H9 (cell line): Measurements from ENCODE around the gene ETHE1. TPM values are rescaled to one million over a fixed set of nuclear protein-coding genes. Genes with fewer than 3 reads are reported as not detected.

Source experiments
- DNase-seq: peaks from one replicate; pipeline ENCODE4 v3.0.0-alpha.2; 2017
- H2AFZ ChIP-seq: one replicate; pipeline ENCODE4 v1.6.1; 2013; ENCODE audit warnings: mild to moderate bottlenecking, low read length, control low read depth, moderate library complexity
- H2AK5ac ChIP-seq: 2 replicates; pipeline ENCODE4 v1.6.1; 2013; ENCODE audit warnings: low read length, control low read depth, mixed read lengths; ENCODE audit not compliant: insufficient read length
- H2BK120ac ChIP-seq: one replicate; pipeline ENCODE4 v1.6.1; 2013; ENCODE audit warnings: low read depth, mild to moderate bottlenecking, low read length, control low read depth, inconsistent platforms; ENCODE audit not compliant: poor library complexity, severe bottlenecking
- H2BK12ac ChIP-seq: 2 replicates; pipeline ENCODE4 v1.6.1; 2013; ENCODE audit warnings: low read length, control low read depth, mixed read lengths, low read depth; ENCODE audit not compliant: insufficient read length
- H2BK15ac ChIP-seq: 2 replicates; pipeline ENCODE4 v1.6.1; 2013; ENCODE audit warnings: low read depth, low read length, control low read depth
- H2BK20ac ChIP-seq: one replicate; pipeline ENCODE4 v1.6.1; 2013; ENCODE audit warnings: low read depth, mild to moderate bottlenecking, low read length, control low read depth, inconsistent platforms; ENCODE audit not compliant: poor library complexity, severe bottlenecking
- H2BK5ac ChIP-seq: 2 replicates; pipeline ENCODE4 v1.6.1; 2013; ENCODE audit warnings: low read length, control low read depth, mixed read lengths; ENCODE audit not compliant: insufficient read length
- H3K14ac ChIP-seq: 2 replicates; pipeline ENCODE4 v1.6.1; 2013; ENCODE audit warnings: low read length, control low read depth; ENCODE audit not compliant: insufficient read depth
- H3K18ac ChIP-seq: 2 replicates; pipeline ENCODE4 v1.6.1; 2013; ENCODE audit warnings: low read depth, mild to moderate bottlenecking, mixed read lengths, low read length, control low read depth; ENCODE audit not compliant: insufficient read length
- H3K23ac ChIP-seq: 2 replicates; pipeline ENCODE4 v1.6.1; 2013; ENCODE audit warnings: low read length, control low read depth, mixed read lengths, low read depth; ENCODE audit not compliant: insufficient read length
- H3K23me2 ChIP-seq: 2 replicates; pipeline ENCODE4 v1.6.1; 2013; ENCODE audit warnings: low read depth, mild to moderate bottlenecking, mixed read lengths, low read length, control low read depth; ENCODE audit not compliant: insufficient read length, poor library complexity, severe bottlenecking
- H3K27ac ChIP-seq: 2 replicates; pipeline ENCODE4 v1.5.1; 2013; ENCODE audit warnings: low read length, control low read depth, mixed read lengths, low read depth; ENCODE audit not compliant: insufficient read length
- H3K27me3 ChIP-seq: 2 replicates; pipeline ENCODE4 v1.6.1; 2013; ENCODE audit warnings: low read length, control low read depth, inconsistent platforms; ENCODE audit not compliant: insufficient read depth
- H3K4ac ChIP-seq: 2 replicates; pipeline ENCODE4 v1.6.1; 2013; ENCODE audit warnings: low read depth, mild to moderate bottlenecking, control low read depth, inconsistent platforms, low read length, moderate library complexity
- H3K4me1 ChIP-seq: 2 replicates; pipeline ENCODE4 v1.6.1; 2013; ENCODE audit warnings: low read length, control low read depth, inconsistent platforms; ENCODE audit not compliant: insufficient read depth
- H3K4me2 ChIP-seq: 2 replicates; pipeline ENCODE4 v1.6.1; 2013; ENCODE audit warnings: low read length, control low read depth, mixed read lengths; ENCODE audit not compliant: insufficient read length, insufficient read depth
- H3K56ac ChIP-seq: 2 replicates; pipeline ENCODE4 v1.6.1; 2013; ENCODE audit warnings: low read depth, mild to moderate bottlenecking, mixed read lengths, low read length, control low read depth; ENCODE audit not compliant: insufficient read length
- H3K79me1 ChIP-seq: 2 replicates; pipeline ENCODE4 v1.6.1; 2013; ENCODE audit warnings: low read depth, mild to moderate bottlenecking, moderate library complexity, low read length, control low read depth, inconsistent platforms; ENCODE audit not compliant: insufficient read depth, poor library complexity, severe bottlenecking
- H3K79me2 ChIP-seq: 2 replicates; pipeline ENCODE4 v1.6.1; 2013; ENCODE audit warnings: low read length, control low read depth, inconsistent platforms; ENCODE audit not compliant: insufficient read depth
- H3K9ac ChIP-seq: 2 replicates; pipeline ENCODE4 v1.6.1; 2013; ENCODE audit warnings: low read length, control low read depth, mixed read lengths; ENCODE audit not compliant: insufficient read length; ENCODE audit errors: extremely low read depth
- H3K9me3 ChIP-seq: one replicate; pipeline ENCODE4 v1.6.1; 2013; ENCODE audit warnings: low read depth, low read length, inconsistent platforms; ENCODE audit not compliant: control insufficient read depth
- H3T11ph ChIP-seq: one replicate; pipeline ENCODE4 v1.6.1; 2013; ENCODE audit warnings: mild to moderate bottlenecking, low read length, control low read depth, inconsistent platforms
- H4K20me1 ChIP-seq: one replicate; pipeline ENCODE4 v1.6.1; 2013; ENCODE audit not compliant: control insufficient read depth, insufficient read length, insufficient read depth
- H4K5ac ChIP-seq: 2 replicates; pipeline ENCODE4 v1.6.1; 2013; ENCODE audit warnings: low read depth, mild to moderate bottlenecking, mixed read lengths, low read length, control low read depth; ENCODE audit not compliant: insufficient read length
- H4K8ac ChIP-seq: replicated peaks from 2 replicates; pipeline ENCODE4 v1.6.1; 2013; ENCODE audit warnings: low read length, control low read depth, mixed read lengths, low read depth; ENCODE audit not compliant: insufficient read length
- H4K91ac ChIP-seq: 2 replicates; pipeline ENCODE4 v1.6.1; 2013; ENCODE audit warnings: low read depth, mild to moderate bottlenecking, moderate library complexity, mixed read lengths, low read length, control low read depth; ENCODE audit not compliant: insufficient read length
- H3K27ac Mint-ChIP-seq, 3 experiments: 2 replicates in 2 of 3; 3 replicates in 1 of 3; pipeline ENCODE4 v1.8.0; 2020 to 2021; ENCODE audit warnings: mixed read lengths in 3 of 3, mild to moderate bottlenecking in 1 of 3, moderate library complexity in 1 of 3
- H3K27me3 Mint-ChIP-seq: 2 replicates; pipeline ENCODE4 v1.8.0; 2021; ENCODE audit warnings: low read depth, mild to moderate bottlenecking, moderate library complexity, mixed read lengths
- H3K36me3 Mint-ChIP-seq, 3 experiments: 2 replicates in 2 of 3; 3 replicates in 1 of 3; pipeline ENCODE4 v1.8.0; 2020 to 2021; ENCODE audit warnings: low read depth in 3 of 3, mixed read lengths in 3 of 3; ENCODE audit not compliant: insufficient read depth in 1 of 3
- H3K4me1 Mint-ChIP-seq, 2 experiments: 2 replicates each; pipeline ENCODE4 v1.8.0; 2020; ENCODE audit warnings: mixed read lengths in 2 of 2
- H3K4me3 Mint-ChIP-seq, 2 experiments: 2 replicates in 1 of 2; 3 replicates in 1 of 2; pipeline ENCODE4 v1.8.0; 2020 to 2021; ENCODE audit warnings: mild to moderate bottlenecking in 2 of 2, mixed read lengths in 2 of 2, moderate library complexity in 1 of 2
- H3K9me3 Mint-ChIP-seq, 2 experiments: 2 replicates in 1 of 2; 3 replicates in 1 of 2; pipeline ENCODE4 v1.8.0; 2020; ENCODE audit warnings: mild to moderate bottlenecking in 2 of 2, mixed read lengths in 2 of 2, moderate library complexity in 1 of 2
- whole genome bisulfite sequencing: extraction: QIAGEN DNeasy Blood & Tissue Kit; methylation state at CpG from one replicate; pipeline ENCODE4 v1.1.7; 2013; ENCODE audit warnings: missing lambda C conversion rate, low lambda C conversion rate, mixed read lengths; ENCODE audit not compliant: insufficient read length; ENCODE audit errors: extremely low coverage; 5-methylcytosine and 5-hydroxymethylcytosine counted together
- total RNA-seq: library from RNA; stranded (reverse); gene quantifications from 2 replicates; pipeline ENCODE4 v1.2.1, GENCODE V29; 2021
- TF ChIP-seq, protein P1 (sequence below): fragments of 200-600 bp; sonication (generic); conservative IDR thresholded peaks from 3 replicates; pipeline ENCODE4 v1.8.0; 2021; ENCODE audit warnings: antibody characterized with exemption, mild to moderate bottlenecking

The ETHE1 gene
- total RNA-seq, 1 experiment from 2014 or later: 18.8 TPM

DNA sequence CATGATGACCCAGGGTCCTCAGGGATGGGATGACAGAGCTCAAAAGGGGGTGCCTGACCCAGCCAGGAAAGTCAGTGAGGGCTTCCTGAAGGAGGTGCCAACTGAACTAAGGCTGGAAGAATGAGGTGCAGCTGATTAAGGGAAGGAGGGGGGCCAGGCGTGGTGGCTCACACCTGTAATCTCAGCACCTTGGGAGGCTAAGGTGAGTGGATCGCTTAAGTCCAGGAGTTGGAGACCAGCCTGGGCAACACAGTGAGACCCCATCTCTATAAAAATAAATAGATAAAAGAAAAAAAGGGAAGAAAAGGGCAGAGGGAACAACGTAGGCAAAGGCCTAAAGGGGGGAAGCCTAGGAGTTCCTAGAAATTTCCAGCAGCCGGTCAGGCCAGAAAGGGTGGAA, 52.5 kb downstream of the ETHE1 start:
- H3K4me3 Mint-ChIP-seq: peak overlapping the region; percentile 62 to 78; a peak in 3 of 5 replicates
- Histone ChIP-seq H2AFZ (no peak overlapping the region), H2BK5ac (no peak overlapping the region), H3K4me1 (no peaks in the 10 kb centered on the region), H2AK5ac (no peak overlapping the region), H3K4me2 (peak overlapping the region; percentile 44), H4K91ac (no peak overlapping the region), H4K20me1 (no peaks in the 10 kb centered on the region), H2BK15ac (no peak overlapping the region), H3K4ac (no peak overlapping the region), H3K27ac (no peak overlapping the region), H3K9ac (no peak overlapping the region), H3K23ac (no peak overlapping the region), H3K18ac (no peak overlapping the region), H3K79me2 (no peaks in the 10 kb centered on the region), H3K56ac (no peak overlapping the region), H3K27me3 (no peaks in the 10 kb centered on the region), H4K8ac (no peak overlapping the region), H4K5ac (no peak overlapping the region), H3T11ph (no peak overlapping the region), H3K79me1 (no peaks in the 10 kb centered on the region), H3K9me3 (no peaks in the 10 kb centered on the region), H2BK12ac (no peak overlapping the region), H2BK120ac (no peak overlapping the region), H2BK20ac (no peak overlapping the region), H3K14ac (no peak overlapping the region), H3K23me2 (no peaks in the 10 kb centered on the region)
- H3K4me1 Mint-ChIP-seq: peaks cover 7% of the 10 kb centered on the region in 2 experiments
- DNase-seq: no peak
- H3K27ac Mint-ChIP-seq: no peak overlapping the region
- TF ChIP-seq, protein P1, sequence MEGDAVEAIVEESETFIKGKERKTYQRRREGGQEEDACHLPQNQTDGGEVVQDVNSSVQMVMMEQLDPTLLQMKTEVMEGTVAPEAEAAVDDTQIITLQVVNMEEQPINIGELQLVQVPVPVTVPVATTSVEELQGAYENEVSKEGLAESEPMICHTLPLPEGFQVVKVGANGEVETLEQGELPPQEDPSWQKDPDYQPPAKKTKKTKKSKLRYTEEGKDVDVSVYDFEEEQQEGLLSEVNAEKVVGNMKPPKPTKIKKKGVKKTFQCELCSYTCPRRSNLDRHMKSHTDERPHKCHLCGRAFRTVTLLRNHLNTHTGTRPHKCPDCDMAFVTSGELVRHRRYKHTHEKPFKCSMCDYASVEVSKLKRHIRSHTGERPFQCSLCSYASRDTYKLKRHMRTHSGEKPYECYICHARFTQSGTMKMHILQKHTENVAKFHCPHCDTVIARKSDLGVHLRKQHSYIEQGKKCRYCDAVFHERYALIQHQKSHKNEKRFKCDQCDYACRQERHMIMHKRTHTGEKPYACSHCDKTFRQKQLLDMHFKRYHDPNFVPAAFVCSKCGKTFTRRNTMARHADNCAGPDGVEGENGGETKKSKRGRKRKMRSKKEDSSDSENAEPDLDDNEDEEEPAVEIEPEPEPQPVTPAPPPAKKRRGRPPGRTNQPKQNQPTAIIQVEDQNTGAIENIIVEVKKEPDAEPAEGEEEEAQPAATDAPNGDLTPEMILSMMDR: no peak
- H3K36me3 Mint-ChIP-seq: peaks cover 3 to 7% (median 3%) of the 10 kb centered on the region in 3 experiments; a peak in 2 of 7 replicates
- no peaks in the 10 kb centered on the region; a peak in 1 of 5 replicates for H3K9me3 Mint-ChIP-seq
- H3K27me3 Mint-ChIP-seq: peaks cover 29% of the 10 kb centered on the region
- no CpG with 5 or more reads among the region's 4 CpGs for WGBS
